OCI-LY1 (cell line): Measurements from ENCODE around the gene TPST2.
A peak's percentile ranks its signal among the peaks of the same experiment; 100 is the strongest.

Experiments used
- H2AFZ ChIP-seq: fragments of 200-600 bp; sonication (generic), shearing (Covaris generic); 2 replicates; pipeline ENCODE4 v1.6.0; 2014; ENCODE audit warnings: antibody characterized with exemption, mild to moderate bottlenecking, low read length
- H3F3A ChIP-seq: fragments of 200-600 bp; sonication (generic), shearing (Covaris generic); 2 replicates; pipeline ENCODE4 v1.6.0; 2014; ENCODE audit warnings: mild to moderate bottlenecking, antibody characterized with exemption, low read length, moderate library complexity; ENCODE audit not compliant: insufficient read depth
- H3K27ac ChIP-seq: fragments of 200-600 bp; sonication (generic); 2 replicates; pipeline ENCODE4 v1.5.1; 2014; ENCODE audit warnings: low read length, mixed run types, mild to moderate bottlenecking, low read depth; ENCODE audit not compliant: poor library complexity, severe bottlenecking
- H3K27me3 ChIP-seq: fragments of 200-600 bp; sonication (generic); 2 replicates; pipeline ENCODE4 v1.6.0; 2014; ENCODE audit warnings: antibody characterized with exemption, mild to moderate bottlenecking, low read length, moderate library complexity; ENCODE audit not compliant: insufficient read depth
- H3K36me3 ChIP-seq: fragments of 200-600 bp; sonication (generic); 2 replicates; pipeline ENCODE4 v1.6.1; 2014; ENCODE audit warnings: mild to moderate bottlenecking, antibody characterized with exemption, low read length, moderate library complexity, mixed read lengths; ENCODE audit not compliant: insufficient read depth
- H3K4me1 ChIP-seq: fragments of 200-600 bp; sonication (generic); 2 replicates; pipeline ENCODE4 v1.5.1; 2014; ENCODE audit warnings: mild to moderate bottlenecking, low read length, moderate library complexity; ENCODE audit not compliant: insufficient read depth, severe bottlenecking
- H3K4me2 ChIP-seq: fragments of 200-600 bp; sonication (generic), shearing (Covaris generic); 2 replicates; pipeline ENCODE4 v1.6.1; 2014; ENCODE audit warnings: low read length
- H3K4me3 ChIP-seq: fragments of 200-600 bp; sonication (generic); 2 replicates; pipeline ENCODE4 v1.5.1; 2014; ENCODE audit warnings: low read length, low read depth, mild to moderate bottlenecking, mixed read lengths; ENCODE audit not compliant: poor library complexity, severe bottlenecking
- H3K79me2 ChIP-seq: fragments of 200-600 bp; shearing (Covaris generic); 2 replicates; pipeline ENCODE4 v1.6.1; 2016; ENCODE audit warnings: mixed run types, low read length, mixed read lengths; ENCODE audit not compliant: insufficient read depth
- H3K9ac ChIP-seq: fragments of 200-600 bp; sonication (generic), shearing (Covaris generic); 2 replicates; pipeline ENCODE4 v1.6.1; 2014; ENCODE audit warnings: mild to moderate bottlenecking, low read length, mixed read lengths
- H3K9me2 ChIP-seq: fragments of 200-600 bp; sonication (generic), shearing (Covaris generic); 2 replicates; pipeline ENCODE4 v1.6.1; 2014; ENCODE audit warnings: low read depth, mild to moderate bottlenecking, low read length, mixed read lengths
- H3K9me3 ChIP-seq: fragments of 200-600 bp; shearing (Covaris generic); 2 replicates; pipeline ENCODE4 v1.6.1; 2014; ENCODE audit warnings: low read length, mixed read lengths
- H4K20me1 ChIP-seq: fragments of 200-600 bp; sonication (generic), shearing (Covaris generic); 2 replicates; pipeline ENCODE4 v1.6.0; 2016; ENCODE audit warnings: mild to moderate bottlenecking, low read length; ENCODE audit not compliant: insufficient read depth
- EZH2 ChIP-seq: fragments of 200-600 bp; sonication (generic), shearing (Covaris generic); IDR thresholded peaks from 2 replicates; pipeline ENCODE4 v1.8.0; 2017; ENCODE audit warnings: borderline replicate concordance, mixed run types, mild to moderate bottlenecking, antibody characterized with exemption, low read length, moderate library complexity, mixed read lengths
- TF ChIP-seq, protein P1 (sequence below): fragments of 200-600 bp; sonication (generic), shearing (Covaris generic); IDR thresholded peaks from 2 replicates; pipeline ENCODE4 v1.5.1; 2017; ENCODE audit warnings: mild to moderate bottlenecking, antibody characterized with exemption, low read length, moderate library complexity, mixed read lengths

Gene TPST2

DNA sequence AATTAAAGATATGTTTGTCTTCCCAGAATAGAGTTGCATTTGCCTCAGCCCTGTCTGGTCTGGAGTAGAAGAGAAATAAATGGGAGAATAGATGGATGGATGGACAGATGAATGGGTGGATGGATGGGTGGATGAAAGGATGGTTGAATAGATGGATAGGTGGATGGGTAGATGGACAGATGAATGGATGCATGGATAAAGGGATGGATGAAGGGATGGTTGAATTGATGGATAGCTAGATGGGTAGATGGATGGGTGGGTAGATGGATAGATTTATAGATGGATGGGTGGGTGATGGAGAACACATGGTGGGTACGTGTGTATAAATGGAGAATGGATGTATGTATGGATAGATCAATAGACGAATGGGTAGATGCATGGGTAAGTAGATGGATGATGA, 19.4 kb upstream of the TPST2 start:
- Histone ChIP-seq H3F3A (no peaks in the 10 kb centered on the region), H3K9ac (no peak overlapping the region), H3K9me3 (no peaks in the 10 kb centered on the region), H3K4me3 (no peak overlapping the region), H3K27ac (no peak overlapping the region), H3K36me3 (no peaks in the 10 kb centered on the region), H4K20me1 (no peaks in the 10 kb centered on the region), H3K4me2 (no peak overlapping the region), H3K4me1 (peaks cover 22% of the 10 kb centered on the region), H3K79me2 (no peaks in the 10 kb centered on the region), H3K27me3 (no peaks in the 10 kb centered on the region), H3K9me2 (no peaks in the 10 kb centered on the region), H2AFZ (no peak overlapping the region)
- TF ChIP-seq EZH2: no peak
- TF ChIP-seq, protein P1, sequence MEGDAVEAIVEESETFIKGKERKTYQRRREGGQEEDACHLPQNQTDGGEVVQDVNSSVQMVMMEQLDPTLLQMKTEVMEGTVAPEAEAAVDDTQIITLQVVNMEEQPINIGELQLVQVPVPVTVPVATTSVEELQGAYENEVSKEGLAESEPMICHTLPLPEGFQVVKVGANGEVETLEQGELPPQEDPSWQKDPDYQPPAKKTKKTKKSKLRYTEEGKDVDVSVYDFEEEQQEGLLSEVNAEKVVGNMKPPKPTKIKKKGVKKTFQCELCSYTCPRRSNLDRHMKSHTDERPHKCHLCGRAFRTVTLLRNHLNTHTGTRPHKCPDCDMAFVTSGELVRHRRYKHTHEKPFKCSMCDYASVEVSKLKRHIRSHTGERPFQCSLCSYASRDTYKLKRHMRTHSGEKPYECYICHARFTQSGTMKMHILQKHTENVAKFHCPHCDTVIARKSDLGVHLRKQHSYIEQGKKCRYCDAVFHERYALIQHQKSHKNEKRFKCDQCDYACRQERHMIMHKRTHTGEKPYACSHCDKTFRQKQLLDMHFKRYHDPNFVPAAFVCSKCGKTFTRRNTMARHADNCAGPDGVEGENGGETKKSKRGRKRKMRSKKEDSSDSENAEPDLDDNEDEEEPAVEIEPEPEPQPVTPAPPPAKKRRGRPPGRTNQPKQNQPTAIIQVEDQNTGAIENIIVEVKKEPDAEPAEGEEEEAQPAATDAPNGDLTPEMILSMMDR: no peak

DNA sequence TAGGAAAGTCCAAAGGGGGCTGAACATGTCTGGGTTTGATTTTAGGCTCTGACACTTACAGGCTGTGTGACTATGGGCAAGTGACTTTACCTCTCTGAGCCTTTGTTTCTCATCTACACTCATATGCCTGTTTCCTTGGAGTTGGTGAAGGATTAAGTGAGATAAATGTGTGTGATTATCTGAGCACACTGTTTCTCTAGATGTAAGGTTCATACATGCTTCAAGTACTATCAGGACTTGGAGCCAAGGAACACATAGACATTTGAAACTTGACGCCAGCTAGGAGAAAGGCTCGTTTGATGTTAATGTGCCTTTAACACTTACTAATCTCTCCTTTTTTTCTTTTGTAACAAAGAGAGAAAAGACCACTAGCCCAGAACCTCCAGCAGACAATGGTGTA, 18.2 kb upstream of the TPST2 start:
- no peak overlapping the region for H2AFZ ChIP-seq
- H3K27me3 ChIP-seq: no peaks in the 10 kb centered on the region
- no peaks in the 10 kb centered on the region for H3K36me3 ChIP-seq
- H3K79me2 ChIP-seq: no peaks in the 10 kb centered on the region
- TF ChIP-seq, protein P1: no peak
- no peak for TF ChIP-seq EZH2
- H3K9ac ChIP-seq: no peak overlapping the region; the same call in 1 of the 2 replicates
- no peaks in the 10 kb centered on the region for H3K9me2 ChIP-seq
- H3K27ac ChIP-seq: no peak overlapping the region
- H3K4me3 ChIP-seq: peak overlapping the region; percentile 13
- H3K4me2 ChIP-seq: peak overlapping the region; percentile 26; the same call in 1 of the 2 replicates
- H4K20me1 ChIP-seq: no peaks in the 10 kb centered on the region
- no peaks in the 10 kb centered on the region for H3F3A ChIP-seq
- H3K4me1 ChIP-seq: peaks cover 22% of the 10 kb centered on the region
- no peaks in the 10 kb centered on the region for H3K9me3 ChIP-seq

DNA sequence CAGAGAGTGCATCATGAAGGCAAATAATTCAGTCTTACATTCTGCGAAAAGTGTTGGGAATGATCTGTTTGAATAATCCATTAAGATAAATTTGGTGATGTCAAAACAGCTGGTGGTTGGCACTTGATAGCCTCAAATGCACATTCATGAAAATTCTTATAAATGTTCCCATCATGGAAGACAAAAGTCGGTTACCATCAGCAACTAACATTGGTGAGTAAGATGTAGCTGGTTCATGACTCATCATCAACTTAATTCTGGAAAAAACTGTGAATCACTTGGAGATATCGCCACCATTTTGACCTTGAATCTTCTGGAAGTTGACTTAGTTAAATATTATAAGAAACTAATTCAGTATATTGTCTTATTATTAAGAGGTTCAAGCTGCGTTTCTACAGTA, 16.7 kb upstream of the TPST2 start:
- Histone ChIP-seq H3K36me3 (no peaks in the 10 kb centered on the region), H3K4me2 (no peak overlapping the region), H2AFZ (no peak overlapping the region), H3K27me3 (no peaks in the 10 kb centered on the region), H3K27ac (no peak overlapping the region), H3K4me1 (peaks cover 22% of the 10 kb centered on the region), H3K79me2 (no peaks in the 10 kb centered on the region), H3K9ac (no peak overlapping the region), H3K9me2 (no peaks in the 10 kb centered on the region), H3F3A (no peaks in the 10 kb centered on the region), H4K20me1 (no peaks in the 10 kb centered on the region), H3K4me3 (no peak overlapping the region), H3K9me3 (no peaks in the 10 kb centered on the region)
- TF ChIP-seq, protein P1: no peak
- TF ChIP-seq EZH2: no peak
